ENCODE data around the gene MB.

Gene MB

DNA sequence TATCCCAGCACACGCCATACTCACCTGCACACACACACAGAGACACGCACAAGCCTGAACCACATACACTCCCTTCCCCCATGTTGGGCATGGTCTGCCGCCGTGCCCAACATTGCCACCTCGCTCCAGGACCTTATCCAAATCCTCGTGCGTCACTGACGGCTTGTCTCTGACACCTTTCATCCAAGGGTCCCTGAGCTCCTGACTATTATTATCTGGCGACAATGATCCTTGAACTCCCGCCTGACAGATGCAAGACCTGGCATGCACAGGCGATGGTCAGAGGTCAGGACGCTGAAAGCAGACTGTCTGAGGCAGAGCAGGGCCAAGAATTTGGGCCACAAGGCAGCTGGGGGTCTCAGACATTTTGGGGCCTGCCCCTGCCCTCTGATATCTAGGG, 4.2 kb downstream of the MB start:
- no peak for DNase-seq

DNA sequence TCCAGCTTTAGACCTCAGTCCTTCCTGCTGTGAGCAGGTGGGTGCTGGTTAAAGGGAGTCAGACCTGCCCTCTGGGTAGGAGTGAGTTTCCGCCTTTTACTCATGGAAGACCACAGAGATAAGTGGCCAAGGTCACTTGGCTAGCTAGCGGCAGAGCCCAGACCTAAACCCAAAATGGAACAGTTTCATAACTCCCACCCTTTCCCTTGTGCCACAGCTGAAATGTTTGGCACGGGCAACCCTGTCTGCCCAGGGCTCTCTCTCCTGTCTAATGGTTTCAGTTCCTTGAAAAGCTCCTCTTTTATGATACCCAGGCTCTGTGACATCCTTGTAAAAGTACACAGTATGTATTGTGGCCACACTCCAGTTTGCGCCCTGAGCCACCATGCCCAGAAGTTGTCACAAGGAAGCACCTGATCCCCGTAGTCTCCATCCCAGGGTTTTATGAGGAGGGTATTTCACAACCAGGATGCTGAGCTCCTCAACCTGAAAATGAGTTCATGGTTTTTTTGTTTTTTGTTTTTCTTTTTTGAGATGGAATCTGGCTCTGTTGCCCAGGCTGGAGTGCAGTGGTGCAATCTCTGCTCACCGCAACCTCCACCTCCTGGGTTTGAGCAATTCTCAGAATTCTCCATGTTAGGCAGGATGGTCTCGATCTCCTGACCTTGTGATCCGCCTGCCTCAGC, 5.1 kb downstream of the MB start:
- no peak for DNase-seq

DNA sequence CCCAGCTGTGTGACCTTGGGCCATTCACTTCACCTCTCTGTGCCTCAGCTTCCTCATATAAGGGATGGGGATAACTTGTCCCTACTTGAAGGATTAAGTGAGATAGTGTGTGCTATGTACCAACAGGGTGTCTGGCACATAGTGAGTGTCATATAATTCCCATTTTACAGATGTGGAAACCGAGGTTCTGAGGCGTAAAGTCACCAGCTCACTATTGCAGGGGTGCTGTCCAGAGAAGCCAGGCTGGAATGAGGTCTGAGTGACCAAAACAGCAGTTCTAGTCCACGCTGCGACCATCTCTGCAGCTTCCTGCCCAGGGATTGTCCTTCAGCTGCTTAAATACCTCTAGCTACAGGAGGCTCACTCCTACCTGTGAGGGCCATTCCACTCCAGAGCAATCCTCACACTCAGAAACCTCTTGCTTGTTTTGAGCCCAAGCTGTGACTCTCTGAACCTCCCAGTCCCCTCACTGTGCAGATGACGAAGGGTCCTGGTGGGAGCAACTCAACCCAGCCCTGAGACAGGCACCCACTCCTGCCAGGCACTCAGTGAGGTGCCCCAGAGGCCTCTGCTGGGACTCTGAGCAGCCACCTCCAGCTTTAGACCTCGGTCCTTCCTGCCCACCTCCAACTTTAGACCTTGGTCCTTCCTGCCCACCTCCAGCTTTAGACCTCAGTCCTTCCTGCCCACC, 5.8 kb downstream of the MB start:
- no peak for DNase-seq

DNA sequence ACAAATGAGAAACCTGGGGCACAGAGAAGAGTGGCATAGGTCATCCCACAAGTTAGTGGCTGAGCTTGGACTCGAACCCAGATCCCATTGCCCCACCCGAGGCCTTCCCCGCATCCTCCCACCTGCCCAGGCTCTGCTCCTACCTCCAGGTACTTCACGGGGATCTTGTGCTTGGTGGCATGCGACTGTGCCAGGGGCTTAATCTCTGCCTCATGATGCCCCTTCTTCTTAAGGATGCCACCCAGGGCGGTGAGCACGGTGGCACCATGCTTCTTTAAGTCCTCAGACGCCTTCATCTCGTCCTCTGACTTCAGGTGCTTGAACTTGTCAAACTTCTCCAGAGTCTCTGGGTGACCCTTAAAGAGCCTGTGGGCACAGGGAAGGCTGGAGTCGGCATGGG, 6.4 kb downstream of the MB start:
- DNase-seq: no peak

DNA sequence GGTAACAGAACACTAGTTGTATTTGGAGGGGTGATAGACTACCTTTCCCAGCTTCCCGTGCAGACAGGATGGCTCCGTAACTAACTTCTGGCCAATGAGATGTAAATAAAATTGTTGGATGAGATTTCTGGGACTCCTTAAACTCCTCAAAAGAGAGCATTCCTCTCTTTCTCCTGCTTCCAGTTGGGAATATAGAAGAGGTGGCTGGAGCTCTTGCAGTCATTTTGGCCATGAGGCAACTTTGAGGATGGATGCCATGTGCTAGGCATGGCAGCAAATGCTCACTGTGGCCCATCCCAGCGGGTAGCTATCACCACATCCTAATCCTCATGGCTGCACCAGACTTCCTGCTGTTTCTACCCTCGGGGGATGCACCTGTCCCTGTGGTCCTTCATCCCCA, 7.4 kb downstream of the MB start:
- DNase-seq: no peak

DNA sequence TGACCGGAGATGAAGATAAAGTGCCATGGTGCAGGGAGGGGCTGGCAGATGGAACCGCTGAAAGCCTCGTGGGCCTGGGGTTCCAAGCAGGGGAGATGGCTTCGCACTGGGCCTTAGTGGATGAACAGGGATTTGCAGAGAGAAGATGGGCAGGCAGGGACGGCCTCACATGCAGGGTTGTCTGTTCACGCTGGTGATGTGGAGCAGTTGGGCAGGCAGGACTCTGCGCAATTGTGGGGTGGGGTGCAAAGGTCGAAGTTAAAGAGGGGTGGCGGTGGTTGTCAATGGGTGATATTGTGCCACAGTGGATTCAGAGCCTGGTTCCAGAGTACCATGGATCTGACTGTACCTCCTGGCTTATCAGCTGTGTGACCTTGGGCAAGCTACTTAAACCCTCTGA, 7.9 kb downstream of the MB start:
- no peak for DNase-seq

DNA sequence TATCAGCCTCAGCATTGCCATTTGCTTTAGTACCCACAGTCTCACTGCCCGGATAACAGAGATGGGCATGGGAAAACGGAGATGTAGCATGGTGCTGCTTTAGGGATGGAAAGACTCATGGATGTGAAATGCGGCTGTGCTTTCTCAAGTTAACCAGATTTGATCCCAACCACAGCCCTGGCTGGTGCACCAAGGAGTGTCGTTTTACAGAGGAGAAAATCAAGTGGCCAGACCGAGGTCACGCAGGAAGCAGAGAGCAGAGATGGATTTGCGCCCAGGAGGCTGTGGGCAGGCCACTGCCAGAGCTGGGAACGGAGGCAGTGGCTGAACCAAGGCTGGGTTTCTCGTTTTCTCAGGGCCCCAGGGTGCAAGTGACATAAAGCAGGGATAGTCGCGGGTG, 9.0 kb downstream of the MB start:
- no peak for DNase-seq

DNA sequence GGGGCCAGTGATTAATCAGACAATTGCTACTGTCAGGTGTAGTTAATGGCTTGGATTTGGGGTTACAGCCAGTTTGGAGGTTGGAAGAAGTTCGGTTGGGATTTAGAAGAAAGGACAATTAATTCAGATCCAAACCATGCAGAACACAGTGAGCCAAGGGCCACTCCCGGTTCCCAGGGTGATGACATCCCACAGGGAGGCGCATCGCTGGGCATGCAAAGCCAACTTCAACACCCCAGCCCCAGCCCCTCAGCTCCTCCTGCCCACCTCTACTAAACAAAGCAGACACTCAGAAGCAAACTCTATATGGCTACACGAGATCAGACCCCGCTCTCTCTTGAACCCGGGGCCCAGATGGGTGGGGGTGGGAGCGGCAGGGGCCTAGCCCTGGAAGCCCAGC, 10.2 kb downstream of the MB start:
- no peak for DNase-seq

DNA sequence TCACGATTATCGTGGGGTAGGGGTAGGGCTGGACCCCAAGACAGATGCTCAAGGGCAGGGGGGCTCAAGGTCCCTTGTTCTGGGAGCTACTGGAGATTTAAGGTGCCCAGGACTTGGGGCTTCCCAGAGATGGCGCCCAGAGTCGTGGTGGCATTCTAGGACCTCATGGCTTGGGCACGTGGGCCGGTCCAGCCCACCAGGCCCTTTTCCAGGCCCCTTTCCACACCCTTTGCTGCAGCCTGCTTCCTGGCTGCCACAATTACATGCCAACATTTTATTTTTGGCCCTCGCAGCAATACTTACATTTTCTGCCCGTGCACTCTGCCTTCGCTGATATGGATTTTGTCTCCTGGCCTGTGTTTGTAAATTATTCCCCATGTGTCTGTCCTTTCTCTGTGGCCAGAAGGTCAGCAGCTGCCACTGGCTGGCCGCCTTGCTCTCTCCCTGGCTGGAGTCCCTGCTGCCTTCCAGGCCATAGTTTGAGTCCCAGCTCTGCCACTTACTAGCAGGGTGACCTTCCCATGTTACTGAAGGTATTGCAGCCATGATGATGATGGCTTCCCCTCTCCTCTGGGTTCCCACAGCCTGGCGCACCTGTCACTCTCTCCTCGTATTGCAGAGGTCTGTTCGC, 11.2 kb downstream of the MB start:
- no peak for DNase-seq

DNA sequence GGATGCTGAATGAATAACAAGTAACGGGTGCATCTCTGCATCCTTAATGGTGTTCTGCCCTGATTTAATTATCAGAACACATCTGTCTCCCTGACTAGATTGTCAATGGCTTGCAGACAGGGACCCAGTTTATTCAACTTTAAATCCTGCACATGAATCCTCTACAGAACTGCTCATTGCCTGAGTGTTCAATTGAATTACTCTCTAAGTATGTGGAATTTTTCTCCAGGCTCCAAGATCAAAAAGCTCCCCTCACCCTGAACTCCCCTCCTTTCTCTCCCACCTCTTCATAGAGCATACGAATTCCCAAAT, 11.8 kb downstream of the MB start:
- DNase-seq: no peak

DNA sequence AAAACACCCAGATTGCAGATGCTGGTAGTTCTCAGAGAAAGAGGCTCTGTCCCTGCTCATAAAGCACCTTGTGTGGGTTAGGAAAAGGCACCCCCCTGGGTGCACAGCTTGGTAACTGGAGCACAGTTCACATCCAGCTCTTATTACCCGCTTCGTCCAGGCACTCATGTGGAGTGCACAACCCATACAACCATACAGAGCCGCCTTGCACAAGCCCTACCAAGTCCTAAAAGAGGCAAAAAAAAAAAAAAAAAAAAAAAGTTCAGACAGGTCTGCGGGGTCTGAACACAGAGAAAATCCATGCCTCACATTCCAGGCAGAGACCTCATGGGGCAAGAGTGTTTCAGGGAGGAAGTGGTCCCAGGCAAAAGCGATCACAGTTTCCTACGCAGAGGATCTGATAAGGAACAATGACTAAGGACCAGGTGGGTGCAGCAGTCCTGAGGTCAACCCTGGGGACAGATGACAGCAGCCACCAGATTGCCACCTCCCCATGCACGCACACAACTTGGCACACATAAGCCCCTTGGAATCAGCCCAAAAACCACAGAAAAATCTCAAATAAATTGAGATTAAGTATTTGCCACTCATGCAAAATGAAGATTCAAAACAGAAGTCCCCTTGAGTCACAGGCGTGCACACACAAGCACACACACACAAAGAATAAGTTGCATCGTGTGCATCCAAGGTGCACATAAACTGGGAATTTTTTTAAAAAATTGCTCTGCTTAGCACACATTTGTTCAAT, 12.3 kb downstream of the MB start:
- no peak for DNase-seq

DNA sequence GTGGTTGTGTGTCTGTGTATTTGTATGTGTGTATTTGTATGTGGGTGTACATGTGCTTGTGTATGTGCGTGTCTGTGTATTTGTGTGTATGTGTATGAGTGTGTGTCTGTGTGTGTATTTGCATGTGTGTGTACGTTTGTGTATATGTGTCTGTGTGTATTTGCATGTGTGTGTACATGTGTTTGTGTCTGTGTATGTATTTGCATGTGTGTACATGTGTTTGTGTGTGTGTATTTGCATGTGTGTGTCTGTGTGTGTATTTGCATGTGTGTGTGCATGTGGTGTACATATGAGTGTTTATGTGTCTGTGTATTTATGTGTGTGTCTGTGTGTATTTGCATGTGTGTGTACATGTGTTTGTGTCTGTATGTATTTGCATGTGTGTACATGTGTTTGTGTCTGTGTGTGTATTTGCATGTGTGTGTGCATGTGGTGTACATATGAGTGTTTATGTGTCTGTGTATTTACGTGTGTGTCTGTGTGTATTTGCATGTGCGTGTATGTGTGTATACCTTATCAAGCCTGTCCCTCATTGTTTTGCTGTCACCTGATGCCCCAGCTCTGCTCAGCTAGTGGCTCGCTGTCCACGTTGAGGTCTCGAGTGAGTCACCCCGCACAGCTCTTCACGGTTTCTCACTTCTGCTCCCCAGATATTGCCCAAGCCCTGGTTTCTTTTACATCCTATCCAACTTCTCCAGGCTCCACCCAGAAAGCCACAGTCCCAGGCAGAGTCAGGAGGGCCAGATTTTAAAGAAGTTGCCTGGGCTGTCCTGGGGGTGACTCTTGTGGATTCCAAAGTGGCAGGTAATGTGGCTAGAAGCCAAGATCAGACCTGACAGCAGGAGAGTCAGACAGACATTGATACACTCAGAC, 15.2 kb downstream of the MB start:
- no peak for DNase-seq

DNA sequence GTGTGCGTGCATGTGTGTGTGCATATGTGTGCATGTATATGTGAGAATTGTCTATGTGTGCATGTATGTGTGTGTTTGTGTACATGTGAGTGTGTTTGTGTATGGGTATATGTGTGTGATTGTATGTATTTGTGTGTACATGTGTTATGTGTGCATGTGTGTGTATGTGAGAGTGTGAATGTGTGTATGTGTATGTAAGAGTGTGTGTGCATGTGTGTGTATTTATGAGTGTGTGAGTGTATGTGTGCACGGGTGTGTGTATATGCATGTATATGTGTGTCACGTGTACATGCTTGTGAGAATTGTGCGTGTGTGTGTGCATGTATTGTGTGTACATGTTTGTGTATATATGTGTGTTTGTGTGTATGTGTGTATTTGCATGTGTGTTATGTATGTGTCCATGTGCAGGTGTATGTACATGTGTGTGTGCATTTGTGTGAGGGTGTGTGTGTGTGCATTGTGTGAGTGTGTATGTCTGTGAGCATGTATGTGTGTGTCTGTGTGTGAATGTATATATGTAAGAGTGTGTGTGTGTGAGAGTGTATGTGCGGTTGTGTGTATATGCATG, 16.0 kb downstream of the MB start:
- no peak for DNase-seq

DNA sequence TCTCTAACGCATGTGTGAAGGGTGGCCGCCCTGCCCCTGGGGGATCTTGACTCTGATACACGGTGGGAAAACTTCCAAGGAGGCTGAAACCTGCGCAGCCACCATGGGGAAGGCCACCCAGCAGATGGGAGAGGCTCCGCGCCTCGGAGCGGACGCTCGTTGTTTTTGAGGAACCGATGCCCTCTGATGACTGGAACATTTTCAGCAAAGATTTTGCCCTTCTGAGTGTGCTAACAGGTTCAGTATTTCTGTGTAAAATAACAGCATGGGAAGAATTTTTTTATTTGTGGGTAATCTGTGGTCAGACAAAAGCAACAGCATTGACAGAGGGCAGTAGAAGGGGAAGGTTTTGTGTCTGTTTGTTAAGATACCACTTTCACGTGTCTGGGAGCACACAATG, 16.7 kb downstream of the MB start:
- no peak for DNase-seq

DNA sequence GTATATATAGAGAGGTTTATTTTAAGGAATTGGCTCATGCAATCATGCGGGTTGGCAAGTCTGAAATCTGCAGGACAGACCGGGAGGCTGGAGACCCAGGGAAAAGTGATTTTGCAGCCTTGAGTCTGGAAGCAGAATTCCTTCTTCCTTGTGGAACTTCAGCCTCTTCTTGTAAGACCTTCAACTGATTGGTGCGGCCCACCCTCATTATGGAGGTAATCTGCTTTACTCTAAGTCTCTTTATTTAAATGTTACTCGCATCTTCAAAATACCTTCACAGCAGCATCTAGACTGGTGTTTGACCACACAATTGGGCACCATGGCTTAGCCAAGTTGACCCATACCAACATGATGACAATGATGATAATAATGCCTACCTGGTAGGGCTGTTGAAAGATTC, 17.8 kb downstream of the MB start:
- DNase-seq: no peak

DNA sequence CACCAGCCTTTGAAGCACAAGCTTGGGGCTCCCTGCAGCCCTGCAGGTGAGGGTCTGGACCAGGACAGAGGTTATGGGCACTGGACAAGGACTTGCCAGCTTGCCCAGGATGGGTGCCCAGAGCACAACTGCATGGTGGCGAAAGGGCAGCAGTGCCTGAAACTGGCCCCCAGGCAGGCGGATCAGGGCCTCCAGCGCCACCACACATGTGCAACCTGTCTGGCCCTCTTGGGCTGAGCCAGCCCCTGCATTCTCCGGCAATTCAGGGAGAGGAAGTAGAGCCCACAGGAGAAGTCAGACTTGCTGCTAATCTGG, 18.8 kb downstream of the MB start:
- no peak for DNase-seq

DNA sequence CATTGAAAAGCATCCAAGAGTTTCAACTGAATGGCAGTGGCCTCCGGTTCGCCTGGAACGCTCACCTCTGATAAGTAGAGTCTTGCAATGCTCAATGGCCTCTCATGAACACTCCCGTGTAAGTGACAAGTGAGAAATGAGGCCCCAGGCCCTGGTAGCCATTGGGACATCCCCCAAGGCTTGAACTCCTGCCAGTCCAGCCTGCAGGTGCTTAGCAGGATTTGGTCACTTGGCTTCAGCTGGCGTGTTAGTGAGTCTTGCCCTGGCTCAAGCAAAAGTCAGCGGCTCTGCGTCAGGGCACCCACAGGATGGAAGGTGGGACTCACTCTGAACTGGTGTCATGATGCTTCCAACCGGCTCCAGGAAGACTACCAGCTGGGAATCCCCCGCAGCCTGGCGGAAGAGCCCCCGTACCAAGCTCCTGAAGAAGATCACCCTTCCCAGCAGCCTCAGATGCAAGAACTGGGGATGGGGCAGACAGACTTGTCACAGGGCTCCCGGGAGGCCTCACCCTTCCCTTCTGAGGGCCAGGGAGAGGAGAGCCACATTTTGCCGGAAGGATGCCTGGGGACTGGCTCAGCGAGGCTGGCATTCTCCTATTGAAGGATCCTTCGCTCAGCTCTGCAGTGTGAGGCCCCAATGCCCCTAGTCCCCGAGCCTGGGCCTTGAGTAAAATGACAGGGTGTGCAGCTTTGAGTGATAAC, 19.3 kb downstream of the MB start:
- no peak for DNase-seq

DNA sequence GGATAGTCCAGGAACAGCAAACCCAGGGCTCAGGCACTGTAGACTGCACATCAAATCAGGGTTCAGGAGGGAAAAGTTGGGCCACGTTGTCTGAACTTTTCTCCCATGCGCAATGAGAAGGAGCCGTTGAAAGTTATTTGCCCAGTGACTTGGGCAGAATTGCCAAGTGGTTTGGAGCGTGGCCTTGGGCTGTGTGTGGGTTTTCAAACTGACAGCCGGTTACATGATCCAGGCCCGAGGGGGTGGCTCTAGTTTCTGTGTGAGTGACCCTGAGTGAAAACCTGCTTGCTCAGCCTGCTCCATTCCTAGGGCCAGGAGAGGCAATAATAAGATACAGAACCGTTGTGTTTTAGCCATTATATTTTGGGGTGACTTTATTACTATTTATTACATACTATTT, 20.3 kb downstream of the MB start:
- DNase-seq: no peak

DNA sequence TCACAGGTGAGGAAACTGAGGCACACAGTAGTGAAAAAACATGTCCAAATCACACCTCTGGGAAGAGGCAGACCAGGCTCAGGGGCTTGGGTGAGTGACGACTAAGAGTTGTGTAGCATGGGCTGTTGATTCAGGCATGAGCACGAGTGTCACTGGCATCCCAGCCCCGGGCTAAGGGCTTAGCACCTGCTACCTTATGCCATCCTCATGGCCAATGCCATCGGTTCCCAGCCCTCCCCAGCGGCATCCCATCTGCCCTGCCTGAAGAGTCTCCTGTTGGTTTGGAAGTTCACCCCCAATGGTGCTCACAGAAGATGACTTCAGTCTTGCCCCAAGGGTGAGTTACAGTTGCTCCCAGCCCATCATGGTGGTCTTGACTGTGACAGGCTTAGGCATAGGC, 22.4 kb downstream of the MB start:
- DNase-seq: no peak

DNA sequence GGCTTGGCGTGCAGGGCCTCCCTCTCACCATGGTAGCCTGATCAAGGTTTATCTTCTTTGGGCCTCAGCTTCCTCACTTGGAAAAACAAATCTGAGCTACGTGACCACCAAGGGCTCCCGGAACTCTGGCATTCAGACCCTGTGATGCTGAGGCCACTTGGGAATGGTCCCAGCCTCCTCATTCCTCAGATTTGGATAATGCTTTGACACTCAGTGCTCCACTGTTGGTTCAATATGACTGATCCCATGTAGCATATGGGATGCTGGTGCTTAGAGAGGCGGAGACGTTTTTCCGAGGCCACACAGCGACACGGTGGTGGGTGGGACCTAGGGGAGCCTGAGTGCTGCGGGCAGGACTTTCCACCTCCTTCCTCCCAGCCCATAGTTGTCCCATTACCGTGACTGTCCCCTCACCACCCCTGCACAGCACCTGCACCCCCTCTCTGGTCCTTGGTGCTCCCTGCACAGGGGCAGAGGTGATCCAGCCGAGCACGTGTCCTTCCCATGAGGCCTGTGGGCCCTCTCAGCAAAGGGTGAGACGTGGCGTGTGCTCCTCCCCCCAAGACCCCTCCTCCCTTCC, 23.1 kb downstream of the MB start:
- DNase-seq: no peak

DNA sequence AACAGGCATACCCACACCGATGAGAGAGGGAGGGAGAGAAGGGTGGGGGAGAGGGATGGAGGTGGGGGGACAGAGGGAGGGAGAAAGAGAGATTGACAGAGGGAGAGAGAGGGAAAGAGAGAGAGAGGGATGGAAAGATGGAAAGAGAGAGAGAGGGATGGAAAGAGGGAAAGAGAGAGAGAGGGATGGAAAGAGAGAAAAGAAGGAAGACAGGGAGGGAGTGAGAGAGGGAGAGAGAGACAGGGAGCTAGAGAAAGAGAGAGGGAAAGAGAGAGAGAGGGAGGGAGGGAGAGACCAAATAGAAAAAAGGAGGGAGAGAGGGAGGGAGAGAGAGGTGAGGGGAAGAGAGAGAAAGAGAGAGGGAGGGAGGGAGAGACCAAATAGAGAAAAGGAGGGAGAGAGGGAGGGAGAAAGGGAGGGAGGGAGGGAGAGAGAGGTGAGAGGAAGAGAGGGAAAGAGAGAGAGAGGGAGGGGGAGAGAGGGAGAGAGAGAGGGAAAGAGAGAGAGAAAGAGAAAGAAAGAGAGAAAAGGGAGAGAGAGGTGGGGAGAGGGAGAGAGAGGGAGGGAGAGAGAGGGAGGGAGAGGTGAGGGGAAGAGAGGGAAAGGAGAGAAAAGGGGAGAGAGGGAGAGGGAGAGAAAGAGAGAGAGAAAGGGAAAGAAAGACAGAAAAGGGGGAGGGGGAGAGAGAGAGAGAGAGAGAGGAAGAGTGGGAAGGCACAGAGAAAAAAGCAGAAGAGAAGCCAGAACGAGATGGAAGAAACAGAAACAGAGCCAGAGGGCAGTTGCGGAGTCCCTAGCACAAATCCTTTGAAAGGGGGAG, 23.8 kb downstream of the MB start:
- DNase-seq: no peak
